HG03280 (cell line): Measurements from ENCODE around the gene GAS2.

Experiments used
- ATAC-seq: cut with Tn5 transposase; IDR thresholded peaks from one replicate; pipeline ENCODE4 v1.9.1; 2021; ENCODE audit warnings: mild to moderate bottlenecking, moderate library complexity; ENCODE audit not compliant: unreplicated experiment

GAS2 gene

DNA sequence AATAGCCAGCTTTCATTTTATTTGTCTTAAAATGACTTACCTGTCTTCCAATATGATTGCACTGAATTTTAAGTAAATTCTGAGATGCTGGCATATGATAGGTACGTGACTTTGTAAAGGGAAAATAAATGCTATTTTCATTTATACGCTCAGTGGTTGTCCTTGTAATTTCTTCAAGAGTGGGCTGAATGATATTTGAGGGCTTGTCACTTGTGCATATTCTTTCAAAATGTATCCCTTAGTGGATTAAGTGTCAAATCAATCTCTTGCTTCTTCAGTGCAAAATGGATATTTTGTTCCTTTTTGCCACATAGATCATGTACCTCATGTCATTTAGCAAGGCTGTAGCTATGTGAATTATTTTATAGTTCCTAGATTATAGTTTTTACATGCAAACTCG is 56.9 kb downstream of the GAS2 start:
- ATAC-seq: no peak

DNA sequence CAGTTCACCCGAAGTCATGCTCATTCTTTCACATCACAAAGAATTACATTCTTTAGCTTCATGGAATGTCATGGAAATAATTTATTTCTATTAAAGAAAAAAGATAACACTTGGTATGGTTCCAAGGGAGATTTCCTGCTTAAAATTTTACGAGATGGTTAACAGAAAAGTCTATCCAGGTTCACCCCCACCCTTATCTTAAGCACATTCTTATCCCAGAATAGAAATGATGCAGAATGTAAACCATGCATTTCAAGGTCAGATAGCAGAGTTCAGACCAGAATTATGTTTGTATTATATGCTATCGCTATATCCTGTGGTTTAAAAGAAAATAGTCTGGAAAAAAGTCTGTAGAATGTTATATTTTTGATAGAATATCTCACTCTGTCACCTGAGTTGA is 58.7 kb downstream of the GAS2 start:
- ATAC-seq: no peak

DNA sequence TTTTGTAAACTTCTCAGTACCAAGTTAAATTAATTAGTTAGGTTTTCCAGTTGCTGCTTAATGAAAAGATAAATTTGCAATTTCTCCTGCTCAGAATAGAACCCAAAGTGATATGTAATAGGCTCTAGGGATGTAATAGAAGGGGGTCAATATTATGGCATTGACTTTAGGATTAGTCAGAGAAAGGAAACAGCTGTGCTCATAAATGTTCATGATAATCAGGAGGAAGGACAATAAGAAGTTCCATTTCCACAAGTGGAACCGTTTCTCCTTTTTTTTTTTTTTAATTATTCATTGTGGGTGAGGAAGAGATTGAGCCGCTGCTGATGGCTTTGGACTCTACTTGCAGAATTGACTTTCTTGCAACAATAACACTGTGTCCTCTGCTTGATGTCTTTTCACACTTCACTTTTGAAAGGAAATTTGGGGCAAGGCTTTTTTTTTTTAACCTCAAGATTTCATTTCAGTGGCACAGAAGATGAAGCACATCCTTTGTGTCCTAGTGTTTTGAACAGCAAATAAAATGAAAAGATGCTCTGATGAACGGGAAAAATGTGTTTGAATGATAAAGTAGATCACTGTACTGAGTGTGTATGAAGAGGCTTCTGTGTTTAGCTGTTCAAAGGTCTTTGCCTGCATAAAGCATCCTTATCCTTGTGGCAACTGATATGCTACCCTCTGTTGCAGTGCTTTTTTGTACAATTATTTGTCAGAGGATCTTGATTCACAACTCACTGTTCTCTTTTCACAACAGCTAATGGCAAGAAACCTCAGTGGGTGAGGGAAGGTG is 62.4 kb downstream of the GAS2 start:
- ATAC-seq: no peak

DNA sequence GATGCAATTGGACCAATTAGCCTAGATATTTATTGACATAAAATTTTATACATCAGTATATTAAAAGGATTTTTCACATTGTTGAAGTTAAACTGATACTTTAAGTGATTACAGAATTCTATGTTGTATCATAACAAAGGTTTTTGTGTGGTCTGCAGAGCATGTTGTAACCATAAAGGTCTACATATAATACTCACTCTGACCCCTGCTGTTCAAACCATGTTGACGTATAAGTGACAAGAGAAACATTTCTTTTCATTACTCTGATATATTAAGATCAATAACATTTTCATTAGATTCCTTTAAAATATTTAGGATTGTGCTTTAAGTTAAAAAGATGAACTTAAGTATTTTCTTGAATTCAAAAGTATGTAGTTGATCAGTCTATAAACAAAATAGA is 63.9 kb downstream of the GAS2 start:
- no peak for ATAC-seq

DNA sequence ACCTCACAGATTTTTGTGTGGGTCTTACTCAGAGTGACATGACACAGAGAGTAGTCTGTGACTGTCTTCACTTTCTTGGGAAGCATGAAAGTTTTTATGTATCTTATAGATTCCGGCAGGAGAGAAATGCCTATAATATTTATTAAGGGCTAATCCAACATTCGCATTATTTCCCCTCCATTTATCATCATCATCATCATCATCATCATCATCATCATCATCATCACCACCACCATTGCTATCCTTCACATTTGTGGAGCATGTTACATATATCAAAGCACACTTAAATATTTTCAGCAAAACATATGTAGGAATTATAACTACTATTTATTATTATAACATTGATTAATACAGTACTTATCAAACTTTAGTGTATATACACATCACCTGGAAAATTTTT is 66.2 kb downstream of the GAS2 start:
- no peak for ATAC-seq

DNA sequence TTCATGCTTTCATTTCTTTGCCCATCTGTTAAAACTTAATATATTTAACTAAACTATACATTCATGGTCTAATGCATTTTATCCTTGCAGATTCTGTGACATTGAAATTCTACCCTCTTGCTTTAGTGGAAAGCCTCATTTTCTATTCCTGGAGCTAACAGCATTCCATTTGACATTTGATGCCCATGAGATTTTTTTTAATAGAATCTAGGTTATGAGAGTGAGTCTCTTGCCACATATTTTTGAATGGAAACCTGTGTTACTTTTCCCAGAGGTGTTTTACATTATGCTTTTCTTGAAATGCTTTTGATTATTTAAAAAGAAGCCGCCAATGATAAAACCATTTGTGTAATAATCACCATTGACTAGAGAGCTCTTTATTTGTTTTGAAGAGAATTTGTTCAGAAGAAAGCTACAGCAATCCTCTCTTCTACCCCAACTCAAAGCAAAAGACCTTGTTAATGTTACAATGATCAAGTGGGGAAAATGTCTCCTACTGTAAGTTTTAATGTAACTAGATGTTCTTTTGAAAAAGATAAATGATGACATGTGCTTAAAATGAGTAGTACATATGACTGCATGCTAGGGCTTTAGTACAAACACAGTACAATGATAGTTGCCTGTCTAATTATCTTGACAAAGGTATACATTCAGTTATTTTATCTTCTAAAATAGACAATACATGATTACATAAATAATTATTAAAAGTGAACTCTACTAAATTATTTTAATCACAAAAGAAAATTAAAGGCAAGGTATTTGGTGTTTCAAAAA is 67.3 kb downstream of the GAS2 start:
- ATAC-seq: no peak

DNA sequence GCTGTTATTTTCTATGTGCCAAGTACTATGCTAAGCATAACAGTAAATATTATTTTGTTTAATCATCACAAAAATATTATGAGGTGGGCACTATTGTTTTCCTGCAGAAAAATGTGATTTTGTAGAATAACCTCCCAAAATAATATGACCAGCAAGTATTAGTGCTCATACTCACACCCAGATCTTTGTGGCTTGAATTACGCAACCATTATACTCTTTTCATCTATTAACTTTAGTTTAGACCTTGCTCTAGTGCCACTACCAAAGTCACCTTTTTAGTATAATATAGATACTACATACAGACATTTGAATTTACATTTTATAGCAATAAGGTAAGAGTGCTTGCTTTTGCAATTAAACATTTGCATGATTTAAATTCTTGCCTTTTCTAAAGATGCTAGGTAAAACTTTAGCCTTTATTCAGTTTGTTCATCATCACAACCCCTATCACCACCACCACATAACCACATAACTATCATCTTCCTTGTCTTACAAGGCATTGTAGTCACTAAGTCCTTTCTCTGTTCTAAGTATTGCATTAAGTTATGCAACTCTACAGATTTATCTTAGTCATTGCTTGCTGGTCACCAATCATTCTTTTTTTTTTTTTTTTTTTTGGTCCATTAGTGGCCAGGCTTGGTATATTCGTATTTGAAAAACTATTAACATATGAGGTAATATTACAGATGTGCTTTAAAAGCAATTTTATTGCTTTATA is 68.4 kb downstream of the GAS2 start:
- ATAC-seq: no peak

DNA sequence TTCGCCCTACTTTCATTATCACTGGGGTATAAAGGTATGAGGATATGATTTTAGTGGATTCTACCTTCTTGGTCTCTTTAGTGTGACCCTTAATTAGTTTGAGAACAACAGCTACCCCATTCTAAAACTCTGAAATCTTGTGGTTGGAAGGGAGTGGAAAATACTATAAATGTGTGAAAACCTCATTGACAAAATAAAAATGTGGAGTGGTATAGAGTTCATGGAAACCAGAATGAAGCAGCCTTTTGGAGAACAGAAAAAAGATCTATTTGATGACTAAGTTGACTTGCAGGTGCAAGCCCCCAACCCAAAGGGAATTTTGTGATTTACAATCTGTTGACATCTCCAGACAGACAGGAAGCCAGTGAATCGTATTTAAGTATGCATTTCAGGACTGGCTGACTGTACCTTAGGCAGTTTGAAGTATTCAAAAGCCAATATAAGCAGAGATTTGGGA is 75.8 kb downstream of the GAS2 start:
- no peak for ATAC-seq

DNA sequence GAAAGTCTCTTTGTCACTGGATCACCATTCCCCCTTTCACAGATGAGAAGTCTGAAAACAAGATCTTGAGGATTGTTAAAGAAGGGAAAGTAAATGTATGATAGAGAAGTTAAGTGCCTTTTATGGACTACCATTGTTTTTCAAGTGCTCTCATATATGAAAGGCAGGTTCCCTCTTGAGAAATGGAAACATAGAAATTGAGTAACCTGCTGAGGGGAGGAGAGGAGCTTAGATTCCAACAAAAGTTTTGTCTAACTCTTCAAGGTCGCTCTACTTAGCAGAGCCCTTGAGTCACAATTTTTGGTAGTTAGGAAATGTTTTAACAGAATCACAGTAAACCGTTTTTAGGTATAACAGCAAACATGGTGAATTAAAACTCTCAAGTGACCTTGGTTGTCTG is 83.1 kb downstream of the GAS2 start:
- no peak for ATAC-seq

DNA sequence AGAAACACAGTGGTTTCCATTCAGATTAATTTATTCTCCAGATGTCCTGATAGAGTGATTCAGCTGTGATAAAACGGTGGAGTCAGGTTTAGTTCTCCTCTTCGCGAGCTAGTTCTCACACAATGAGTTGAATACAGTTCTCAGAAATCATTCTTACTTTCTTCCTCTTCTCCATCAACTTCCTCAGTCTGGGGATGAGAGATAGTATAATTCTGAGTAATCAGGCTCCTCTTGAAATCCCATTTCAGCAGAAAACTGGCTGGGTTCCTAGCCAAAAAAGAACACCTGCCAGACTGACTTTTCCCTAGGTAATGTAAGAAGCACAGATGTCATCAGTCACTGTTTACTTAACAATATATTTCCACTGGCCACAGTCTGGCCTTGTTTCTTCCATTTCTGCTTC is 86.5 kb downstream of the GAS2 start:
- no peak for ATAC-seq

DNA sequence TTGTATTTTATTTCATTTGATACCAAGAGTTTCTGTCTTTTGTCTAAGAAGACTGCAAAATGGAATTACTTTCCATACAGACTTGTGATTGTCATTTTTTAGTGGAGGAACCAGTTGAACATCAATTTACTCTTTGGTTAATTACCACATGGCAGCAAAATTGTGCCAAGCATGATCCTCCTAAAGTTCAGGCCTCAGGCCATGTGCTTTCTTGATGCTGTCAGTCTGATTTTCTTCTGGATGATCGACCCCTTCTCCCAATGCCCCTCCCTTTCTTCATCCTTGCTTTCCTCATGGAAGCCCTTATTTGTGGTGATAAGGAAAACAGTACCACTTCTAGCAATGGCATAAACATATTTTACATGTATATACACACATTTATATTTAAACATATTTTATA is 87.0 kb downstream of the GAS2 start:
- no peak for ATAC-seq

DNA sequence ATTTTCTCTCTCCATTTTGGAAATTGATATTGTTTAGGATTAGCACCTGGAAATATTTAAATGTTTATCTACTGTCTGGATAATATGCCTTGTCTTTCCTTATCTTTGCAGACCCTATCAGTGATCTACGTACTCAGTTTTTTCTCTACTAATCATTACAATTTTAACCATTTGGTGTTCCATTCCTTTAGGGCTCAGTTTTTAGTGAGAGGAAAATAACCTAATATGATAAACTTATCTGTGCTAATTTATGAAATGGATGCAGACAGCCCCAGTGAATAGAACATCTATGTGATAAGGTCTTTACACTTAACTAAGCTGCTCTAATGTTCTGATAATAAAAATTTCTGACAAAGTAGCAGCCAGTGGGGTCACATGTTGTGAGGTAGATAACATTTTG is 94.7 kb downstream of the GAS2 start:
- no peak for ATAC-seq

DNA sequence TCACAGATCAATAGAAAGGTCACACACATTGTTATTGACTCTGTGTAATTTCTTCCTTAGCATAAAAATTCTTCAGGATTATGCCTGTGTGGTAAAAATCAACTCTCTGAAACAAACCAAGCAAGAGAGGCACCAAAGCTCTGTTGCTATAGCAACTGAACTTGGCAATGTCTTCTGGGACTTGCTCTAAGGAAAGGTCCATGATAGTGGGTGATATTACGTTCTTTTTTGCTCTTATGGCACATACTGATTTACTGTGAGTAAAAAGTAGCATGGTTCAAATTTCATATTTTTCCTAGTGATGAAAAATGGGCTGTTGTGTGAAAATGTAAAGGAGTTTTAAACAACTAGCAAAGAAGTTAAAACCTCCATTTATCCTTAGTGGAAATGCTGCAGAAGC is 96.8 kb downstream of the GAS2 start:
- ATAC-seq: no peak

DNA sequence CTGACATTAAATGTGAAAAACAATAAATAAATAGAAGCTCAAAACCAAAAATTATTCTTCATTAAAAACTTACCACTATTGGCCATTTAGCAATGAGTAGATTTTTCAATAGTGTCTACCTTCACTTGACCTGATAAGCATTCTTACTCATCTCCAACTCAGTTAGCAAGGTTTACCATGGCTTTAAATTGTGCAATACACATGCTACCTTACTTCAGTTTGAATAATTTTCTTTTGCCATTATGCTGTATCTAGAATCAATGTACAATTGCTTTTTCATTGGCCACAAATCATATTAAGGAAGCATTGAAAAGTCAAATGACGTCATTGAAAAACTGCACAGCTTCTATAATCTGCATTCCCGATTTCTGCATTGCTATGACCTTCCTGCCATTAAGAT is 98.3 kb downstream of the GAS2 start:
- ATAC-seq: no peak

DNA sequence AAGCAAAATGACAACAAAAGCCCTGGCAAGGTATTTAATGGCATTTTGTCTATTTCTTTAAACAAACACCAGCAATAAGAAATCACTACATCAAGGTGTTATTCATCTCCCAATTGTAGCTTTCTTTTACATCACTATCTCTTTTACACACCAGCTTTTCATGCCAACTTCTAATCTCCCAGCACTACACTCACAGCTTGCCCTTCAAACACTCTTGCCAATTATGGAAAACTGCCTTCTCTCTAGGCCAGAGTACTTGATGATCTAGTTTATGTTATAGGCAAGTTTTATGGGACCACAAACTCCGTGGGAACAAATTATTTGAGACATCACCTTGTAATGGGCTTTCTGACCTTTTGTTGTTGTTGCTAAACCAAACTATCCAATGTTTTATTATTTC is 101.9 kb downstream of the GAS2 start:
- no peak for ATAC-seq

DNA sequence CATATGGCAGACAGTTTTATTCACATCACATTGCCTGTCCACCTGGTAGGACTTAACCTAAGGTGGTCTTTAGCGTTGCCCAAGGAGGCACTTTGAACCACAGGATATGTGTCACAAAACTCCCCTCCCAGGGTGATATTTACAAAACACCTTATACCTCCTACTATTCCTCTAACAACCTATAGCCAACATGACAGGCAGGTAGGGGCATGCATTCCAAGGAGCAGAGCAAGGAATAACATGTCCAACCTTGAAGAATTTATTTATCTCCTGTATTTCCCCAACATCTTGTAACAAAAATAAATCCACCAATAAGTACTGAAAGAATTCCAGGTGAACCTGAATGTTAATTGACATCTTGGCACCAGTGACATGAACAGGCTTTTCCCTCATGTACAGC is 102.7 kb downstream of the GAS2 start:
- ATAC-seq: no peak

DNA sequence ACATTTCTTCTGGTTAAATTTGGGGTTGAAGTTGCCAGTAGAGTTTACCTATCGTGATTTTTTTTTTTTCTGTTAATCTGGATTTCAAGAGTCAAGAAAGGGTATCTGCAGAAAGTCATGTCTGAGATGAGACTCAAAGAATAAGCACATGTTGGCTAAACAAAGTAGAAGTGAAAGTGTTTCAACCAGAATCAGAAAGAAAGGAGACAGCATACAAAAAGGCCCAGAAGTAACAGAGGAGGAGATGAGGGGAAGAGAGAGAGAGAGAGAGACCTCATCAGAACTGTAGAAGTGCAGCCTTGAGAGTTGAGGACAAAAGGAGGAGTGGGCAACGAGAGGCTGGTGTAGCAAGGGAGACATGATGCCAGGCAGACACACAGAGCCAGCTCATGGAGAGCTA is 108.3 kb downstream of the GAS2 start:
- peak; percentile 72 for ATAC-seq

DNA sequence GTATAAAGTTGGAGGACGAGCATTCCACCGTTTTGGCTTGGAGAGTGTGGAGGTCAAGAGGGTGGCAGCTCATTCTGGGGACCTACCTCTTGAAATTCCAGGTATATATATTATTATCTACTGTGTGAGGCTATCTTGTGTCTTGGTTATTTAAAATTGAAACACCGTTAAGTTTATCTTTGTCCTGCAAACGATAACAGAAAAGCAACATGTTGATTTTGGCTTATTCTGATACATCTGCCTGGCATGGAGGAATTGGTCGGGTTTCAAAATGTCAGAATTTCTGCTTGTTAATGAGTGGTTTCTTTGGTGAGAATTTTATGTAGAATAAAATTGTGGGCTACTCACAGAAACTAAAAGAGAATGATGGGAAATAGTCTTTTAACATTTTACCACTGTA is 108.8 kb downstream of the GAS2 start:
- no peak for ATAC-seq

DNA sequence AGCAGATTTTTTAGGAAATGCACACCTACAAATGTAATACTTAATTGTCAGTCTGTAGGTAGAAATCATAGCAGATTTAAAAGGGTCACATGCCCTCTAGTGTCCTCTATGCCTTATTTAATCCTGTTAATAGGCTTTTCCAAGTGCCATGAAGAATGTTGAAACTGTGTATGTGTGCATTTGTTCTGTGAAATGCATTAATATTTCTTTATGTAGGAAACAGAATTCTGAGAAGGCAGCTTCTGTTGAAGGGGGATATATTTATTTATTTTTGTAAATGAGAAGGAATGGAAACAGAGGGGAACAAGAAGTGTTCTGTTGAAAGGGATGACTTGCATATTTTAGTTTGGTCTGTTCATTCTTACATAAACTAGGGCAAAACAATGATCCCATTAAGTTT is 112.2 kb downstream of the GAS2 start:
- no peak for ATAC-seq

DNA sequence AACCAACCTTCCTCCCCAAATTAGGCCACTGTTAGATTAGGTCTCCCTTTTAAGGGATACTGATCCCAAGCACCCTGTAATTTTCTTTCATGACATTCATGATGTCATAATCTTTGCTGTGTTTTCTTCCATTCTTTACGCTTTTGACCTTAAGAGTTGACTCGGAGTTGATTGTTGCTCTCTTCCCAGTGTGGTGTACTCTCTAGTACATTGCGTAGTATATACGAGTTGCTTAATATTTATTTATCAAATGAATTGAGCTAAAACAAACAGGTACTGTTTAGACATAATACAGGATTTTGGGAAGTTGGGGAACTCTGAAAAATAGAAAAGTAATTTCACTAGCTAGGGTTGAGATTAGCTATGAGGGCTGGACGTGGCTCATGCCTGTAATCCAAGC is 113.4 kb downstream of the GAS2 start:
- no peak for ATAC-seq

DNA sequence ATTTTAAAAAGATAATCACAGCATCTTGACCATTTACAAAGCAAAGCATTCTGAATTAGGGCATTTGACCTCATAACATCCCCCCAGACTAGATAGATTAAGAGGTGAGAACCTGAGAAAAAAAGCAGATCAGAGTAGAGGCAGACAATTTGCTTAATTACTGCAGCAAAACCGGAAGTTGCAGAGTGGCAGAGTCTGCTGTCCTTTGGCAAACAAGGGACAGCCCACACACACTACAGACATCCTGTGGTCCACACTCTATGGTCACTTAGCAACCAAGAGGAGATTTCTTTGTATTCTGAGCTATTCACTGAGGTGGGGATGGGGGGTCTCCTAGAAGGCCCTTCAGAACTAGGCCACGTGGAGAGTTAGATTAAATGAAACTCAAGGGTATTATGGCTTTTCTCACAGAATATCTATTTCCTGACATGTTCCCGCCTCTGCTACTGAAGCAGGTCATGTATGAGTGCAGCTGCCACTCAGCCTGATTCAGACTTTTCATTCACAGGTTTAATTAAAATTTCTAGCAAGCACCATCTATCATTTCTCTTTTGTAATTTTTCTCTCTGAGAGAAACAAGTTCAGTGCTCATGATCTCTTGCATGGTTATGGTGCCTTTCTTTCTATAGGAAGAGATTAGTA is 114.7 kb downstream of the GAS2 start:
- peak; percentile 84 for ATAC-seq
